DMS 273 (cell line): Measurements from ENCODE around the gene HAUS1.
A peak's percentile ranks its signal among the peaks of the same experiment; 100 is the strongest.
"Not testable (repeated sequence)": the region's sequence is repeated elsewhere in the genome, so short reads cannot be mapped to it uniquely, and the experiment has no call there.

Source experiments
- DNase-seq: peaks from one replicate; lab custom pipeline; 2025; ENCODE audit not compliant: unreplicated experiment; lab: John Stamatoyannopoulos, UW

The HAUS1 gene

DNA sequence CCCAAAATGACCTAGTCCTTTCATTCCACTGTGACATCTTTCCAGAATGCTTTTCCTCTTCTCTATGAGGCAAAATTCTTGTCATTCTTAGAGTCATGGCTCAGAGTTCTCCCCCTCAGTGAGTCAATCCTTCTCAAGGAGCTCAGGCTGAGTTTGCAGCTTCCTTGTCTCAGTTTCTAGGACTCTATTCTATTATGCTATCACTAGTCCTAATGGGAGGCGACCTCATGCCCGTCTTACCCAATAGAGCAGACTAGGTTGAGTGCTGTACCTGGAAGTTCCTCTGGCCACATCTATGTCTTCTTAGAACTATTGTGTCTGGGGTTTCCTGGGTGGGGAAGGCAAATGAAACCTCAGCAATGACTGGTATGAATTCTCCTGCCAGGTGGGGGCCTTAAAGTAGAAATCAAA is 51.5 kb downstream of the HAUS1 start:
- DNase-seq: no peak

DNA sequence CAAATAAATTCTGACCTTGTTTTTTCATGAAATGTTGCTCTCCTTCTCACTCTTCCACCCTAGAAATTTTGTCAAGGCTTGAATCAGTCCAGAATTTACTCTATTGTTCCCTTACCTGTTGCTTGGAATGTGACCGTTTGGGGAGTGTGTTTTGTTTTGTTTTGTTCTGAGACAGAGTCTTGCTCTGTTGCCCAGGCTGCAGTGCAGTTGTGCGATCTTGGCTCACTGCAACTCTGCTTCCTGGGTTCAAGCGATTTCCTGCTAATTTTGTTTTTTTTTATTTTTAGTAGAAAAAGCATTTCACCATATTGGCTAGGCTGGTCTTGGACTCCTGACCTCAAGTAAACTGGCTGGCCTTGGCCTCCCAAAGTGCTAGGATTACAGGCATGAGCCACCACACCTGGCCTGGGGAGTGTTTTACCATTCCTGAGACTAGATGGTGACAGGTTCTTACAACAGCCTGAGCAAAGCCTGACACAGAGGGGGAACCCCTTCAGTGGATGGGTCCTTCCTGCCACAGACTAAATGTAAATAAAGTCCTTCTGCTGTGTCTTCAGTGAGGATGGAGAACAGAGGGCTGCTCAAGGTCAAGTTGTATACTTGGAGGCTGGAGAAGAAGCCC is 52.0 kb downstream of the HAUS1 start:
- DNase-seq: no peak

DNA sequence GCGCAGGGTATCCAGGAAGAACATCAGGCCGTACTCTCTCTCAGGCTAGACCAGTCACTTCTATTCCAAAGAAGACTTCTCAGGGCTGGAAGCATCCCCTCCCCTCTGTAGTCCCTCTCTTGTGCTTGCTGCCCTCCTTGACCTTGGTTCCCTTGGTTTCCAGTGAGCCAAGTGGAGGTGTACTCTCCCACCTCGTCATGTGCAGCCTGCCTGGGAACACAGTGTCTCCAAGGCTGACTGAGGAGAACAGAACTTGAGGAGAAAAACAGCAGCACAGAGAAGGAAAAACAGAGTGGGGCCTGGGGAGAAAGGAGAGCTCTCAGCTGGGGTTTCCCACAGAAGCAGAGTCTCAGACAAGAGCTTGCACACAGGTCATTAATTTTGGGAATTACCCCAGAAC is 52.7 kb downstream of the HAUS1 start:
- DNase-seq: no peak

DNA sequence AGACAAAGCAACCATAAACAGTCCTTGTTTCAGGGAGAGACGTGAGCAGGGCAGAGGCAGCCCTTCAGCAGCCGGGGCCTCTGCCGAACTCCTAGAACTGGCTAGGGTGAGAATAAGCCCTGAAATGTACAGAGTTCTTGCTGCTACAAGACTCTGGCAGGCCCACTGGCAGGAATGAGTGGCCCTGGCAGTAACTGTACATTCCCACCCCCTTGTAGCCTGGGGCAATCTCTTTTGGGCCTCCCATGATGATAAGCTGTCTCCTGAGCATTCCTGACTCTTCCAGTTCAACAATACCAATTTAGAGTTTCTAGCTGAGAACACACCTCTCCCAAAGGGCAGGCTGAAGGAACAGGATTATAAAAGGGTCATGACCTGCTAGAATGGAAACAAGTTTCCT is 54.3 kb downstream of the HAUS1 start:
- no peak for DNase-seq

DNA sequence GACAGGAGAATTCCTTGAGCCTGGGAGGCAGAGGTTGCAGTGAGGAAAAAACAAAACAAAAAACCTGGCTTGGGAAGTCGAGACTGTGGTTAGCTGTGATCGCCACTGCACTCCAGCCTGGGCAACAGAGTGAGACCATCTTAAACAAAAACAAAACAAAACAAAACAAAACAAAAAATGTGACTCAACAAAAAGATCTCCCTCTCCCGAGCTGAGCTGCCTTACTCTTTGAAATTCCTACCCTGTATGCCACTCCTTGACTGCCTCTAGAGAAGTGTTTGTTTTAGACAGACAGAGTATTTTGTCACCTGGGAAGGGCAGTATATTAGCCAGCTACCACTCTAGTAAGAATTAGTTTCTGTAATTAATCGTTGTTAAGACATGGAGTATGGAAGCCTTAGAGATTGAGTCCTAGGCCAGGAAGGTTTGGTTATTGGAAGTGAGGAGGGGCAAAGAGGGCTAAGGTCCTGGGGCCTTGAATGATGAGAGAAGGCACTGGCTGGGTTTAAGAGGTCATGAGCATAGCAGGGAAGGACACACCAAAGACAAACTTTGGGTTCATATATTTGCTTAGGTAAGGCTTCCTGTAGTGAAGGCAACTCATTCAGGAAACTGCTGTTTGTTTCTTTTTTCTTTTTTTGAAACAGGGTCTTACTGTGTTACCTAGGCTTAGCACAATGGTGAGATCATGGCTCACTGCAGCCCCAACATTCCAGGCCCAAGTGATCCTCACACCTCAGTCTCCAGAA is 56.0 kb downstream of the HAUS1 start:
- DNase-seq: no peak

DNA sequence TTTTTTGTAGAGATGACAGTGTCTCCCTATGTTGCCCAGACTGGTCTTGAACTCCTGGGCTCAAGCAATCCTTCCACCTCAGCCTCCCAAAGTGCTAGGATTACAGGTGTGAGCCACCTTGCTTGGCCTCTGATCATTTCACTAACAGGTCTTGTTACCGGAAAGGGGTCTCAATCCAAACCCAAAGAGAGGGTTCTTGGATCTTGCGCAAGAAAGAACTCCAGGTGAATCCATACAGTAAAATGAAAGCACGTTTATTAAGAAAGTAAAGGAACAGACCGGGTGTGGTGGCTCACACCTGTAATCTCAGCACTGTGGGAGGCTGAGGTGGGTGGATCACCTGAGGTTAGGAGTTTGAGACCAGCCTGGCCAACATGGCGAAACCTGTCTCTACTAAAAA is 56.7 kb downstream of the HAUS1 start:
- DNase-seq: not testable (repeated sequence)

DNA sequence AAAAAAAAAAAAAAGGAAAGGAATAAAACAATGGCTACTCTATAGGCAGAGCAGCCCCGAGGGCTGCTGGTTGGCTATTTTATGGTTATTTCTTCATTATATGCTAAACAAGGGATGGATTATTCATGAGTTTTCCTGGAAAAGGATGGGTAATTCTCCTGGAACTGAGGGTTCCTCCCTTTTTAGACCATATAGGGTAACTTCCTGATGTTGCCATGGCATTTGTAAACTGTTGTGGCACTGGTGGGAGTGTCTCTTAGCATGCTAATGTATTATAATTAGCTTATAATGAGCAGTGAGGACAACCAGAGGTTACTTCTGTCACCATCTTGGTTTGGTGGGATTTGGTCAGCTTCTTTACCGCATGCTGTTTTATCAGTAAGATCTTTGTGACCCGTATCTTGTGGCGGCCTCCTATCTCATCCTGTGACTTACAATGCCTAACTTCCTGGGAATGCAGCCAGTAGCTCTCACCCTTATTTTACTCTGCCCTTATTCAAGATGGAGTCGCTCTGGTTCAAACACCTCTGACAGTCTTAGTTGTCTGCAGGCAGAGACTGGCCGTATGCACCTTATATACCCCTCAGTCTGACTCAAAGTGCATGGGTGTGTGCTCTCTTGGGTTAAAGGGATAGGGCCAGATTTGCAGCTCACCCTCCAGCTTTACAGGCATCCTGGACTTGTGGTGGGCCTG is 57.7 kb downstream of the HAUS1 start:
- no peak for DNase-seq

DNA sequence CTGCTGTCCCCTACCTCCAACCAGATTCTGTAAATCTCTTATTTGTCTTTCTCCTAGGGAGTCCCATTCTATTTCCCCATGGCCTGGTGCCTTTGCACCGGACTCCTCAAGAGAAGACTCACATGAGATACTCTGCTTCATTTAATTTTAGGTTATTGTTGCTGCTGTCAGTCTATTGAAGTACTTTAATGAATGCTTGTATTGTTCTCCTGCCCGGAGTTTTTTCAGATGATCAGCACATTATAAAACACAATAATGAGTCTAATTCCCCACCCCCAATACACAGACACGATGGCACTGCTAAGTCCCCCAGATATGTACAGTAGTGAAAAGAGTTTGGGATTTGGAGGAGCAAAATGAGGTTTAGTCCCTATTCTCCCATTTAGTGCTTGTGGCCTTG is 58.9 kb downstream of the HAUS1 start:
- DNase-seq: no peak

DNA sequence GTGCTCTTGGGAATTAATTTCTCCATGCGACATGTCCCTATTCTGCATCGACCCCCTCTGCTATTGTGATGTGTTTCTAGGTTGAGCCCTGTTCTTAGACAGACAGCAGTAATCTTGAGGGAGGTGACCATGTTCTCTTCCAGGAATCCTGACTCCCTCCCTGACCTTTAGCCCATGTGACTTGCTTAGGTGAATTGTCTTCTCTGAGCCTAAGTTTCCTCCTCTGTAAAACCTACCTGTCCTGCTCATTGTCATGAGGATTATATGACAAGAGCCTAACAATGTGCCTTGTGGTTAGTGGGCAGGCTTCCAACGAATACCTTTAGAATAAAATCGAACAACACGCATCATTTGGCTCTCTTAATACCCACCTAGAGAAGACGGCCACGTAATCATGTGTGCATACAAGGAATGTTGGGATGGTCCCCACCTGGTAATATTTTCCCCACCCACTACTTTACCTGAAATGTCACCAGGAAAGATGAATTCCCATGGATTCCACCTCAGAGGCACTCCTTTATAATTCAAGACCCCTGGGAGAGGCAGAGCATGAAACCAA is 59.8 kb downstream of the HAUS1 start:
- DNase-seq: no peak

DNA sequence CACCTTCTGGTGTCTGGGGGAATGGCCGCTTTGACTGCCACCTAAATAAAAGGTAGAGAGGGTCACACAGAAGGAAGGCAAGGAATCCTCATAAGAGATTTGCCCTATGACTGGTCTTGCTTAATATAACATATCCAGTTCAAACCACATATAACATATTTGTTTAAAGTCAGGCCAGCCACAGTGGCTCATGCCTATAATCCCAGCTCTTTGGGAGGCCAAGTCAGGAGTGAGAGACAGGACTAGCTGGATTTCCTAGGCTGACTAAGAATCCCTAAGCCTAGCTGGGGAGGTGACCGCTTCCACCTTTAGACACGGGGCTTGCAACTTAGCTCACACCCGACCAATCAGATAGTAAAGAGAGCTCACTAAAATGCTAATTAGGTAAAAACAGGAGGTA is 60.3 kb downstream of the HAUS1 start:
- DNase-seq: not testable (repeated sequence)

DNA sequence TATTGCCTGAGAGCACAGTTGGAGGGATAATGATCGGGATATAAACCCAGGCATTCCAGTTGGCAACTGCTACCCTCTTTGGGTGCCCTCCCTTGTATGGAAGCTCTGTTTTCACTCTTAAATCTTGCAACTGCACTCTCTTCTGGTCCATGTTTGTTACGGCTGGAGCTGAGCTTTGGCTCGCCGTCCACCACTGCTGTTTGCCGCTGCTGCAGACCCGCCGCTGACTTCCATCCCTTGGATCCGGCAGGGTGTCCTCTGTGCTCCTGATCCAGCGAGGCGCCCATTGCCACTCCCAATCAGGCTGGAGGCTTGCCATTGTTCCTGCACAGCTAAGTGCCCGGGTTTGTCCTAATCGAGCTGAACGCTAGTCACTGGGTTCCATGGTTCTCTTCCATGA is 60.7 kb downstream of the HAUS1 start:
- DNase-seq: no peak

DNA sequence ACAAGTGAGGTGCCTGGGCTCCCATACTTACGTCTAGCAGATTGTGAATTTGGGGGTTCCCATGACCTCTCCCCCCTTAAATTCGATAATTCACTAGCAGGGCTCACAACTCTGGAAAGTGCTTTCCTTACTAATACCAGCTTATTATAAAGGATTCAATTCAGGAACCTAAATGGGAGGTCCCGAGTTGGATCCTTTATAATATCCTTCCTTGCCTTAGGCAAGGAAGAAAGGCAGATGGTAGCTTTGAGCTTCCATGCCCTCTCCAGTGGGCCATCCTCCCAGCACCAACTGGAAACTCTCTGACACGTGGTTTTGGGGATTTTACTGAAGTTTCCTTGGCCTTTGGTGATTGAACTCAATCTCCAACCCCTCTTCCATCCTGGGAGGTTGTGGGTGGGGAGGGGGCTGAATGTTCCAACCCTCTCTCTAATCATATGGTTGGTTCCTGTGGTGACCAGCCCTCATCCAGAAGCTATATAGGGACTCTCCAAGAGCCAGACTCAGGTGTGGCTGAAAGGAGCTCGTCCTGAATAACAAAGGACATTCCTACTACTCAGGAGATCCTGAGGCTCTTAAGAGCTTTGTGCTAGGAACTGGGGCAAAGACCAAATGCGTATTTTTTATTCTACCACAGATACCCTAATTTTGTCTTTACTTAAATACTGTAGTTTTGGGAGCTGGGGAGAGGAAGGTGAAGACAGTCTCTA is 62.2 kb downstream of the HAUS1 start:
- no peak for DNase-seq

DNA sequence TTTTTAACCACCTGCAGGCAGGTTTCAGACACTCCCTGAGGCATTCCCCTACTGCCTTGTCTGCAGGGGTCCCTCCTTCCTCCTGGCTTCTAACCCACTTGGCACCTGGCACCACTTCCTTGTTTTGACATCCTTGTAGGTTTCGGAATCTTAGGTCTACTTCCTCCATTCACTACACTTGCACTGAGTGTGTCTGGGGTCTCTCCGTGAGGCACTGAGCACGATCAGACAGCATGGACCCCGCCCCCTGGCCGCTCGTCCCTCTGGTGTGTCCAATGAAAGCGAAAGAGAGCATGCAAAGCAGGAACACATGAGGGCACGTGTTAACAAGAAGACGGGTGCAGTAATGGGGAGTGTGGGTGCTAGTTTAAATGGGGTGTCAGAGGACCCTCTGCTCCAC is 63.8 kb downstream of the HAUS1 start:
- no peak for DNase-seq

DNA sequence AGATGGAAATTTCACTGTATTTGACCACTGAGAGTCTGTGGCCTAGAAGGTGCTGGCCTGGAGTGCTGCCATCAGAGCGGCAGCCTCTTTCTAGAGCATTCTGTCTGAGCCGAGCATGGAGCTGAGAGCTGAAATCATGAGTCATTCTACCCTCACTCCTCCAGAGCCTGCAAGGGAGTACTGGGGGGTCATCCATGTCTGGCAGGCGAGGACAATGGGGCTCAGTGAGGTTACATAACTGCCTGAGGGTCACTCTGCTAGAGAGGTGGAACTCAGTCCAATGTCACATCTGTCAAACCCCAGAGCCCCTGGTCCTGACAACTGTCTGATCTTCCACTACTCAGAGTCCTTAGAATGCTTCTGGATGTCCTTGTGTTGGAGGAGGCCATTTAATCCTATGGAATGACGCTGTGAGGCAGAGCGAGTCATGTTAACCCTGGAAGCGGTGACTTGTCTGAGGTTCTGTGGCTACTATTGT is 65.3 kb downstream of the HAUS1 start:
- DNase-seq: no peak

DNA sequence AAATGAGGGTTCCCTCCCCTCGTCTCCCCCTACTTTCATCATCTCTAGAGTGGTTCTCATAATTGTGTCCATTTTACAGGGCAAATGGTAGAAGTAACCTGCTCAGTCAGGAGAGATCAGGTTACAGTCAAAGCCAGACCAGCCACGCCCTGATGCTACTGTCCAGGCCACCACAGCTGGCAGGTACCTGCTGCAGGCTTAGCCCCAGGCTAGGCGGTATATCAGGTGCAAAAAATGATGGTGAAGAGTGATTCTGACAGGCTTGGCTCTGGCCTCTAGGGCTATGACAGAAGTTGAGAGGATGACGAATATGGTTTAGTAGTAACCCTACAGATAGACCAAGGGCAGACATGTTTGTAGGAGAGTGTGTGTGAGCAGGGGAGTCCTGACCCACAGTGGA is 67.1 kb downstream of the HAUS1 start:
- no peak for DNase-seq

DNA sequence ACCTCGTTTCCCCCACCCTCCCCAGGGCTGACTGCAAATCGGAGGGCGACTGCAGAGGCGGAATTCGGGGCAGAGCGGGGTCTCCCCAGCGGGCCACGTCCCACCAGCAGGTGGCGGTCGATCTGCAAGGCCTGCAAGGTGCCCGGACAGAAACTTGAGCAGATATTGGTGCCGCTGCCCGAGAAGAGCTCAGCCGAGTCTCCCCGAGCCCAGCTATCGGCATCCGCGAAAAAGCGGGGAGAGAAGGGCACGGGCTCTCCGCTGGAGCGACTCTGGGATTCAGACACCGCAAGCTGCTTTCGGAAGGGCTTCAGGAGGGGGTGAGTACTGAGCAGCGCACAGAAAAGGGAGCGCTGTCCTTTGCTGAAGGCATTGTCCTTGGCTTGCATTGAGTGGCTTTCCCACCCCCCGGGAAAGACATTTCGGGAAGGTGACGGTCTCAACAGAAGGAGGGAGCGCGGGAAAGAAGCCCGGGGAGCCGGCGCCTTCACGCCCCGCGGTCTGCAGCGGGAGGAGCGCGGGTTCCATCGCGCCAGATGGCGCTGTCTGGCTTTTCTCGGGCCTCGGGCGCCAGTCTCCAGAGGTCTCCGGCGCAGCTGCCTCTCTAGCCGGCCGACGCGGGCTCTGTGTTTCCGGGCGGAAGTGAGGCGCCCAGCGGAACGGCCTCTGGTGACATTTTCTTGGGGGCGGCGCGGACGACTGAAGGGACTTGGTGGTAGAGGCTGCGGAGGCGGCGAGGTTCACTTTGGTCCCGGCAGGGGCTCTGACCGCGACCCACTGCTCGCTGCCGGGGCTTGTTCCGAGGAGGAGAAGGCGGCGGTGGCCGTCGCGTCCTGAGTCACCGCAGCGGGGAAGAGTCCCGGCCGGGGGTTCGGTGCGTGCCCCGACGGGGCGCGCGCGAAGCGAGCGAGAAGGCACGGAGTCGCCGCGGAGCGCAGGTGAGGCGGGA is 69.5 kb downstream of the HAUS1 start:
- DNase-seq: peak; percentile 98

DNA sequence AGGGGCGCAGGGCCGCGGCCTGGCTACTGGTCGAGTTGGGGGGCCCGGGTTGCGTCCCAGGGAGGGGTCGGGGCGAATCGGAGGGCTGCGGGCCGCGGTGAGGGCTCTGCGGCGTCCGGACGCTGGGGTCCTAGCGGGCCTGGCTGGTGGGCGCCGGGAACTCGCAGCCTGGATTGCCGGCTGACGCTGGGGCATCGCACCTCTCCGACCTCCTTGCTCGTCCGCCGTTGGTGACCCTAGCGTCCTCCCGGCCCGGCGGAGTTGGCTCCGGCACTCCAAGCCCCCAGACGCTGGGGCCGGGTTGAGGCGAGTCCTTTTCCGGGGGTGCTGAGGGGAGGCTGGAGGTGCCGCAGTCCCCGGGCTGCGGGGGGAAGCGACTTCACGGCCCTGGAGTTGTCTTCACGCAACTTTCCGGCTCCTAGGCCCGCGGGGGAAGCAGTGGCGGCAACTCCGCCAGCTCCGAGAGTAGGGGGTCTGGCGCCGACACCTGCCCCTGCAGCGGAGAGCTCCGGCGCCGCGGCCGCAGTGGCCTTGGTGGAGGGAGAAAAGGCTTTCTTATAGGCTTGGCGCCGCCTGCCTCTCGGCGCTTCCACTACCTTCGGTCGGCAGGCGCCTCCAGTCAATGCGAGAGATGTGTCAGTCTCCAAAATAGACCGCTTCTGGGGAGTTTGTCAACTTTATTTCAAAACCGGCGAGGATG is 70.3 kb downstream of the HAUS1 start:
- peak; percentile 67 for DNase-seq

DNA sequence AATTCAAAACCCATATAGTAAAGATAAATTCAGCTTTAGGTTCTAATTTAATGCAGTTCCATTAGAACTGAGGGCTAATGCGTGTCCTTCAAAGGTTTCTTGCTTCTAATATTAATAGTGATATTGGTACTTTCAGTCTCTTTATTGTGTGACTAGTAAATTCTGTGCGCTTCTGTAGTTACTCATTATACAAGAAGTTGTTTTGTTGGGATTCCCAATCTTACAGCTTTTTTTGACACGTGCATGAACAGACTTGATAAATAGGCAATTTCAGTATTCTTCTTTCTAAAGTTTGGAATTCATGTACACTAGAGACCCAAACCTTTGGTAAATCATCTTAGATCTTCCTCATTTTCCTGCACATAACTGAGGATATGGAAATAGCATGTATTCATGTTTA is 71.8 kb downstream of the HAUS1 start:
- no peak for DNase-seq
